ENCODE data around the gene RAB9A. TPM values are rescaled to one million over a fixed set of nuclear protein-coding genes. Genes with fewer than 3 reads are reported as not detected.

Gene RAB9A
- total and polyA plus RNA-seq, 2 donors (not counting 3 experiments of a cell fraction or from before 2014, with no cell fraction given) = 11.5 to 19.2 TPM

DNA sequence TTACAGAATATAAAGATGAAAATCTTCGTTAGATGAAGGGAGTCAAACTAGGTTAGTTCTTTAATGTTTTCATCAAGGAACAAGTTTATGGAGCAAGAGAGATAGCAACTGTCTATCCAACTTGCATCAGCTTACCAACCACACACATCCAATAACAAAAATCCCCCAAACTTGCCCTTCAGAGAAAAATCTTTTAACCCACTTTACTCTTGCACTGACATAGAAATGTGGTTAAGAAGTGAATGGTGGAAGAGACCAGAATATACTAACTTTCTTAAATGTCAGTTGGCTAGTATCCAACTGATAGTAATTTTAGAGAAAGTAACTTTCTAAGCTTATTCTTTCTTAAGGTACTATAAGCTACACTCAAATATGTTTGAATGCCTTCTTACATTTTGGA, 1.7 kb upstream of the RAB9A start:
- Histone ChIP-seq H2AFZ (ENCODE audit: low read depth, low read length) (no peak overlapping the region), H3K27me3 (ENCODE audit: control insufficient read depth in 2 of 2, insufficient read depth in 2 of 2, low read length in 2 of 2) (no peaks in the 10 kb centered on the region), H3K9ac (replicated peaks; ENCODE audit: extremely low read depth, insufficient read depth, low read length) (no peak overlapping the region), H4K20me1 (replicated peaks; ENCODE audit: control insufficient read depth, extremely low read depth, insufficient read depth, low read length) (no peaks in the 10 kb centered on the region), H3K4me2 (ENCODE audit: insufficient read depth, low read length) (no peak overlapping the region), H3K9me3 (replicated peaks; ENCODE audit: control insufficient read depth, insufficient read depth, low read length) (no peaks in the 10 kb centered on the region), H3K9me1 (replicated peaks; ENCODE audit: control insufficient read depth, extremely low read depth, insufficient read depth, low read length) (no peaks in the 10 kb centered on the region), H3K79me2 (ENCODE audit: control insufficient read depth, insufficient read depth, low read length) (peaks cover 22% of the 10 kb centered on the region), H3K36me3 (ENCODE audit: control insufficient read depth in 2 of 2, extremely low read depth in 1 of 2, insufficient read depth in 2 of 2, low read length in 2 of 2) (no peaks in the 10 kb centered on the region), H3K27ac (ENCODE audit: insufficient read depth, low read depth, low read length) (no peak overlapping the region), H3K4me1 (ENCODE audit: control insufficient read depth, extremely low read depth, insufficient read depth, low read length) (peaks cover 10% of the 10 kb centered on the region), H3K4me3 (replicated peaks in 1 of 3; ENCODE audit: insufficient read depth in 1 of 3, low read depth in 1 of 3, low read length in 3 of 3) (no peak overlapping the region)
- intact Hi-C loops (cut with micrococcal nuclease) = no loop called here
- POLR2A ChIA-PET = no interaction called here
- FAIRE-seq = no peak
- DNase-seq (ENCODE audit: low read depth, low spot score) = no peak
- dilution Hi-C loops (cut with MboI; ENCODE audit: extremely low pct_ligation_motif_present, low sequenced_read_pairs) = no loop called here
- TF ChIP-seq, protein P1, sequence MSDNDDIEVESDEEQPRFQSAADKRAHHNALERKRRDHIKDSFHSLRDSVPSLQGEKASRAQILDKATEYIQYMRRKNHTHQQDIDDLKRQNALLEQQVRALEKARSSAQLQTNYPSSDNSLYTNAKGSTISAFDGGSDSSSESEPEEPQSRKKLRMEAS (IDR thresholded peaks at IDR 0.05; ENCODE audit: insufficient read depth, insufficient read length) = no peak
- TF ChIP-seq MYC (IDR thresholded peaks at IDR 0.05; ENCODE audit: low read depth, low read length) = no peak
- TF ChIP-seq, protein P2, sequence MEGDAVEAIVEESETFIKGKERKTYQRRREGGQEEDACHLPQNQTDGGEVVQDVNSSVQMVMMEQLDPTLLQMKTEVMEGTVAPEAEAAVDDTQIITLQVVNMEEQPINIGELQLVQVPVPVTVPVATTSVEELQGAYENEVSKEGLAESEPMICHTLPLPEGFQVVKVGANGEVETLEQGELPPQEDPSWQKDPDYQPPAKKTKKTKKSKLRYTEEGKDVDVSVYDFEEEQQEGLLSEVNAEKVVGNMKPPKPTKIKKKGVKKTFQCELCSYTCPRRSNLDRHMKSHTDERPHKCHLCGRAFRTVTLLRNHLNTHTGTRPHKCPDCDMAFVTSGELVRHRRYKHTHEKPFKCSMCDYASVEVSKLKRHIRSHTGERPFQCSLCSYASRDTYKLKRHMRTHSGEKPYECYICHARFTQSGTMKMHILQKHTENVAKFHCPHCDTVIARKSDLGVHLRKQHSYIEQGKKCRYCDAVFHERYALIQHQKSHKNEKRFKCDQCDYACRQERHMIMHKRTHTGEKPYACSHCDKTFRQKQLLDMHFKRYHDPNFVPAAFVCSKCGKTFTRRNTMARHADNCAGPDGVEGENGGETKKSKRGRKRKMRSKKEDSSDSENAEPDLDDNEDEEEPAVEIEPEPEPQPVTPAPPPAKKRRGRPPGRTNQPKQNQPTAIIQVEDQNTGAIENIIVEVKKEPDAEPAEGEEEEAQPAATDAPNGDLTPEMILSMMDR (IDR thresholded peaks at IDR 0.05; ENCODE audit: extremely low read depth in 1 of 2, insufficient read depth in 1 of 2, low read depth in 1 of 2, low read length in 2 of 2) = no peak
- no peak for TF ChIP-seq JUN (IDR thresholded peaks at IDR 0.05; ENCODE audit: borderline replicate concordance, insufficient read depth, insufficient read length, low read depth)
- TF ChIP-seq EZH2 (IDR thresholded peaks at IDR 0.05; ENCODE audit: borderline replicate concordance, low read depth, low read length, severe bottlenecking) = no peak
- TF ChIP-seq POLR2A (IDR thresholded peaks at IDR 0.05; ENCODE audit: low read depth, low read length) = no peak
- no peak for TF ChIP-seq POLR2AphosphoS5 (IDR thresholded peaks at IDR 0.05; ENCODE audit: insufficient read depth, low read depth, low read length)
- no peak for TF ChIP-seq GATA2 (IDR thresholded peaks at IDR 0.05; ENCODE audit: insufficient read depth, insufficient read length, low read depth, low read length)
- TF ChIP-seq FOS (IDR thresholded peaks at IDR 0.05; ENCODE audit: borderline replicate concordance, insufficient read depth, low read length) = no peak
- no TSS peak for BruUV-seq (replicated peaks)
- CTCF ChIA-PET = interaction anchor here (1.2 to 2.8 kb wide), 3 partner anchors 28 to 181 kb away, joined by 3 to 7 read pairs (median 5); no protein-coding TSS in a partner anchor
